Upper lobe of left lung (tissue), 4 donors: Measurements from ENCODE around the gene SPSB4.

ENCODE experiments used
- CTCF ChIP-seq, 6 experiments: fragments of 450-650 bp in 4 of 6; fragments of 200-600 bp in 2 of 6; sonication (generic) in 2 of 6; IDR thresholded peaks; one replicate each; pipeline ENCODE4 v1.5.1; 2016 to 2019; ENCODE audit warnings: antibody characterized with exemption in 6 of 6
- EP300 ChIP-seq, 4 donors: sonication (generic); formaldehyde crosslinking; IDR thresholded peaks; one replicate each; pipeline ENCODE4 v1.5.1; 2017; ENCODE audit warnings: antibody characterized with exemption in 4 of 4, control low read depth in 2 of 4
- POLR2A ChIP-seq, 4 donors: fragments of 450-650 bp; IDR thresholded peaks; one replicate each; pipeline ENCODE4 v1.5.1; 2016 to 2017; ENCODE audit warnings: antibody characterized with exemption in 4 of 4, mild to moderate bottlenecking in 2 of 4
- POLR2AphosphoS5 ChIP-seq, 2 donors: sonication (generic); formaldehyde crosslinking; IDR thresholded peaks; one replicate each; pipeline ENCODE4 v1.5.1; 2017; ENCODE audit warnings: antibody characterized with exemption in 2 of 2

GRCh38 chr3:141087076-141087777 is 36.1 kb downstream of the SPSB4 start:
- TF ChIP-seq POLR2A (IDR thresholded peaks at IDR 0.05) (no peak), CTCF (IDR thresholded peaks at IDR 0.05) (no peak), POLR2AphosphoS5 (IDR thresholded peaks at IDR 0.05) (no peak), EP300 (IDR thresholded peaks at IDR 0.05) (no peak)
